Lung (tissue), 12 donors: ENCODE measurements around the gene RXRG. TPM values are rescaled to one million over a fixed set of nuclear protein-coding genes. Genes with fewer than 3 reads are reported as not detected.

Experiments used
- ATAC-seq: fragments of 200-7000 bp; cut with Tn5 transposase; one replicate; pipeline ENCODE4 v1.9.1; 2020; ENCODE audit warnings: moderate number of reproducible peaks; ENCODE audit not compliant: insufficient read depth, low FRiP score
- DNase-seq, 3 donors: peaks; one replicate each; pipeline ENCODE4 v3.0.0-alpha.2; 2013 to 2017
- H3K27ac ChIP-seq, 2 donors: one replicate each; pipeline ENCODE4 v1.5.1; 2013; ENCODE audit warnings: mild to moderate bottlenecking in 2 of 2, moderate library complexity in 2 of 2, control low read depth in 1 of 2, inconsistent platforms in 1 of 2, low read depth in 1 of 2, low read length in 1 of 2
- H3K27me3 ChIP-seq, 3 donors: one replicate each; pipeline ENCODE4 v1.5.1; 2013; ENCODE audit warnings: low read length in 2 of 3; ENCODE audit not compliant: control insufficient read depth in 3 of 3, insufficient read depth in 3 of 3
- H3K36me3 ChIP-seq, 4 donors: one replicate each; pipeline ENCODE4 v1.5.1; 2013; ENCODE audit warnings: low read length in 4 of 4, mild to moderate bottlenecking in 1 of 4, moderate library complexity in 1 of 4; ENCODE audit not compliant: control insufficient read depth in 4 of 4, insufficient read depth in 4 of 4
- H3K4me1 ChIP-seq, 5 donors: one replicate each; pipeline ENCODE4 v1.5.1; 2013; ENCODE audit warnings: low read length in 5 of 5, mild to moderate bottlenecking in 2 of 5, moderate library complexity in 1 of 5; ENCODE audit not compliant: control insufficient read depth in 5 of 5, insufficient read depth in 5 of 5
- H3K4me3 ChIP-seq: one replicate; pipeline ENCODE4 v1.5.1; 2013; ENCODE audit warnings: mild to moderate bottlenecking, control low read depth, moderate library complexity
- H3K9ac ChIP-seq, 2 donors: one replicate each; pipeline ENCODE4 v1.5.1; 2013; ENCODE audit warnings: low read length in 2 of 2, control low read depth in 1 of 2; ENCODE audit not compliant: insufficient read depth in 1 of 2
- H3K9me3 ChIP-seq, 4 donors: one replicate each; pipeline ENCODE4 v1.5.1; 2013; ENCODE audit warnings: low read length in 3 of 4, mild to moderate bottlenecking in 1 of 4, moderate library complexity in 1 of 4; ENCODE audit not compliant: control insufficient read depth in 4 of 4, insufficient read depth in 3 of 4
- WGBS, 2 donors: extraction: QIAGEN DNeasy Blood & Tissue Kit; methylation state at CpG; one replicate each; pipeline ENCODE4 v1.1.7; 2013; 5-methylcytosine and 5-hydroxymethylcytosine counted together
- polyA plus RNA-seq, 2 donors: library from polyadenylated mRNA; stranded (reverse); fragments of 200-250 nt; gene quantifications; one replicate each; pipeline ENCODE4 v1.2.1, GENCODE V29; 2013
- total RNA-seq, 2 donors: library from RNA; depleted of rRNA in 1 of 2; stranded (reverse); fragments of >200 nt in 1 of 2; gene quantifications; one replicate each; pipeline ENCODE4 v1.2.1, GENCODE V29; 2014 to 2021
- TF ChIP-seq, protein P1 (sequence below): IDR thresholded peaks from 2 replicates; pipeline ENCODE4 v1.5.1; 2012; ENCODE audit warnings: mild to moderate bottlenecking; ENCODE audit errors: control extremely low read depth, extremely low read depth
- donor health status: control.
- donor health status: control.
- donor health status: Bipolar disorder and iron deficiency.
- donor health status: healthy.
- donor health status: DM: yes; HTN: yes; CAD: no.

RXRG gene
- total and polyA plus RNA-seq, 4 donors: 0.55 to 3.0 (median 1.7) TPM

DNA sequence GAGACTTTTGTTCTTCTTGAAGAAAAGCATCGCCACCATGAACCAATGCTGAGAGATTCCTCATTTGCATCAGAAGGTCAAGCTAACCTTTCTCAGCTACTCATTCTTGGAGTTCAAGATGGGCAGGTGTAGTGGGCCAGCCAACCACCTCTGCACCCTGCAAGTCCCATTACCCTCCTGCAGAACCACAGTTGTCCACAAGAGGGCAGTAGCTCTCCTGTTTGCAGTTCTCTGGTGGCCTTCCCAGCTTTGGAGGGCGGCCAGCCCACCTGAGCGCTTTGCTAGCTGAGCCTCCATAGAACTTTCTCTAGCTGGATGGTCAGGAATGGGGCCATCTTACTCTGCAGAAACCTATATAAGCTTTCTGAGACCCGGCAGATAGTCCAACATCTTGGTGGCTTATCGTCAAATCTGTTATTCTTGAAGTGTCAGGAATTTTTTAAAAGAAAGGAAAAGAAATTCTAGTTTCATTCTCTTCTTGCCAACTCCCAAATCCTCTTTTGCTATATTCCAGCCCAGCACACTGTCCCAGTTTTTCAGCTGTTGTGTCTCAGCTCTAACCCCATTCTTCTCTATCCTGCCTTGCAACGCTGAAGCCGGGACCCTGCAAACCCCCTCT, 77.4 kb downstream of the RXRG start:
- Histone ChIP-seq H3K9ac (no peak overlapping the region), H3K27ac (no peak overlapping the region), H3K4me1 (peaks cover 0 to 11% (median 0%) of the 10 kb centered on the region in 5 donors), H3K27me3 (peaks cover 0 to 20% (median 3%) of the 10 kb centered on the region in 3 donors), H3K4me3 (no peak overlapping the region), H3K9me3 (peaks cover 0 to 1% (median 0%) of the 10 kb centered on the region in 4 donors), H3K36me3 (no peaks in the 10 kb centered on the region)
- peak; percentile 74 to 80 (median 76) for DNase-seq
- 38 to 43% methylated on average over 7 of the region's 7 CpGs for WGBS, 2 donors
- peak; percentile 63 for ATAC-seq
- TF ChIP-seq, protein P1, sequence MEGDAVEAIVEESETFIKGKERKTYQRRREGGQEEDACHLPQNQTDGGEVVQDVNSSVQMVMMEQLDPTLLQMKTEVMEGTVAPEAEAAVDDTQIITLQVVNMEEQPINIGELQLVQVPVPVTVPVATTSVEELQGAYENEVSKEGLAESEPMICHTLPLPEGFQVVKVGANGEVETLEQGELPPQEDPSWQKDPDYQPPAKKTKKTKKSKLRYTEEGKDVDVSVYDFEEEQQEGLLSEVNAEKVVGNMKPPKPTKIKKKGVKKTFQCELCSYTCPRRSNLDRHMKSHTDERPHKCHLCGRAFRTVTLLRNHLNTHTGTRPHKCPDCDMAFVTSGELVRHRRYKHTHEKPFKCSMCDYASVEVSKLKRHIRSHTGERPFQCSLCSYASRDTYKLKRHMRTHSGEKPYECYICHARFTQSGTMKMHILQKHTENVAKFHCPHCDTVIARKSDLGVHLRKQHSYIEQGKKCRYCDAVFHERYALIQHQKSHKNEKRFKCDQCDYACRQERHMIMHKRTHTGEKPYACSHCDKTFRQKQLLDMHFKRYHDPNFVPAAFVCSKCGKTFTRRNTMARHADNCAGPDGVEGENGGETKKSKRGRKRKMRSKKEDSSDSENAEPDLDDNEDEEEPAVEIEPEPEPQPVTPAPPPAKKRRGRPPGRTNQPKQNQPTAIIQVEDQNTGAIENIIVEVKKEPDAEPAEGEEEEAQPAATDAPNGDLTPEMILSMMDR: peak; percentile 65

DNA sequence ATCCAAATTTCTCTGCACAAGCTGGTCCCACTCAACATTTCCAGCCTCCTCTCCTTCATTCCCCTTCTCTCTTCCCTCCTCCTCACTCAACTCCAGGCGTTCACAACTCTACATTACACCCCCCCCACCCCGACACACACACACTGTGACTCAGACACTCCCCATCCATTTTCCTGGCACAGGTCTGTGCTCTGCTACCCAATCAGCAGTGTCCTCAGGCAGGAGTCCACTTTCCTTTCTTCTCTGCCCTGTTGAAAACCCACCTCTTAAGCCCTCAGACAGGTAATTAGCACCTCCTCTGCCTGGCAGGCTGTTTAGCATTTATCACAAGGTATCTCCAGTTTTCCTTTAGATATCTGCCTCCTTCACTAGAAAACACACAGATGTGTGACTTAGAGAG, 79.6 kb downstream of the RXRG start:
- no peak overlapping the region for H3K9ac ChIP-seq
- peaks cover 0 to 34% (median 7%) of the 10 kb centered on the region in 3 donors for H3K27me3 ChIP-seq
- no peaks in the 10 kb centered on the region for H3K4me1 ChIP-seq
- H3K36me3 ChIP-seq: no peaks in the 10 kb centered on the region
- H3K4me3 ChIP-seq: no peak overlapping the region
- ATAC-seq (no peak), DNase-seq (no peak)
- peaks cover 0 to 2% (median 0%) of the 10 kb centered on the region in 4 donors for H3K9me3 ChIP-seq
- WGBS, 2 donors: 36 to 48% methylated on average over 2 of the region's 2 CpGs
- no peak overlapping the region for H3K27ac ChIP-seq
- TF ChIP-seq, protein P1: no peak

DNA sequence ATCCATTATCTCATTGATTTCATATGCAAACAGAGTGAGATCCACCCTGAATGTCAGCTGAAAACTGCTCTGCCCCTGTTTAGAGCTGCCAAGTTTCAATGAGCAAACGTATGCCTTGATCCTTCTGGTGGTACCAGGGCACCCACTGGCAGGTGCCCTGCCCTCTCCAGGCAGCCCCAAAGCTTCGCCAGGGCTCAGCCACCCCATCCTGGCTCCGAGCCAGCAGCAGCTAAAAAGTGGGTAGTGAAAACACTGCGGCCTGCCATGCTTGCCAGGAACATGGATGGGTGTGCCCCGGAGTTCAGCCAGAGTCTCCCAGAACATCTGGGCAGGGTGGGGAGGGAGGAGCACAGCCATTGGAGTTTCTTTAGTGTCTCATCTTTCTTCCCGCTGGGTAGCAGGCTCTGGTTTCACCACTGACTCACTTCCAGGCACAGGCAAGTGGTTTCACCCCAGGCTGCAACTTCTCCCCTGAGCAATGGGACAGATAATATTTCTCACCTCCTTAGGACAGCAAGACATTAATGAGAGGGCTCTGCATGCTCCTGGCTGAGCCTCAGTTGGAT, 80.3 kb downstream of the RXRG start:
- DNase-seq (no peak), ATAC-seq (no peak)
- WGBS, 2 donors: 28 to 46% methylated on average over 6 of the region's 6 CpGs
- peaks cover 0 to 2% (median 0%) of the 10 kb centered on the region in 4 donors for H3K9me3 ChIP-seq
- H3K9ac ChIP-seq: no peak overlapping the region
- TF ChIP-seq, protein P1: no peak
- no peaks in the 10 kb centered on the region for H3K36me3 ChIP-seq
- peaks cover 0 to 41% (median 10%) of the 10 kb centered on the region in 3 donors for H3K27me3 ChIP-seq
- H3K27ac ChIP-seq: no peak overlapping the region
- no peak overlapping the region for H3K4me3 ChIP-seq
- H3K4me1 ChIP-seq: no peaks in the 10 kb centered on the region
